Activated CD4-positive, alpha-beta T cell treated with anti-CD3 and anti-CD28 coated beads, Interleukin-2, Interleukin-6, amounts not matched to agents 100 ng/mL and 50 ng/mL, durations not matched to agents 16 hours and 8 hours (primary cell): ENCODE data around the gene PRPF4.
"Not testable (repeated sequence)": the region's sequence is repeated elsewhere in the genome, so short reads cannot be mapped to it uniquely, and the experiment has no call there.

Experiments used
- DNase-seq: peaks from one replicate; pipeline ENCODE4 v3.0.0-alpha.2; 2020

Gene PRPF4

DNA sequence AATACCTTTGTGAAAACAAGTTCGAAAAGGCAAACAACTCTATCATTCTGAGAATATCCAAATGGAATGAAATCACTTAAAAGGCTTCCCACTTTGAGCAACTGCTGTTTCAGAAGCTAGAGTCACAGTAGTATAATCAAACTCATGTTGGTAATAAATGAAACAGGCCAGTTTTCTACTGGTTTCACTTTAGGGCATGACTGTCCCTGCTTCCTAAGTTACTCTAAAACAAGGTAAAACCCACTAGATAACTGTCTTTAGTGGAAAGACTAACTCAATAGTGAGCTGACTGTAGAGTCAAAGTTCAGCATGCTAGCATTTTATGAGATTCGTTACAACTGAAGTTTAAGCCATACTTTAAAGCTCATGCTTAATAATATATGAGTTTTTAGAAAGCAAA lies 6.1 kb upstream of the PRPF4 start:
- peak; percentile 13 for DNase-seq

GRCh38 chr9:113269871-113270270 lies 5.6 kb upstream of the PRPF4 start:
- no peak for DNase-seq

- DNase-seq = peak; percentile 76
These were observed 843 bp upstream of the PRPF4 start for GRCh38 chr9:113274474-113275156.

DNA sequence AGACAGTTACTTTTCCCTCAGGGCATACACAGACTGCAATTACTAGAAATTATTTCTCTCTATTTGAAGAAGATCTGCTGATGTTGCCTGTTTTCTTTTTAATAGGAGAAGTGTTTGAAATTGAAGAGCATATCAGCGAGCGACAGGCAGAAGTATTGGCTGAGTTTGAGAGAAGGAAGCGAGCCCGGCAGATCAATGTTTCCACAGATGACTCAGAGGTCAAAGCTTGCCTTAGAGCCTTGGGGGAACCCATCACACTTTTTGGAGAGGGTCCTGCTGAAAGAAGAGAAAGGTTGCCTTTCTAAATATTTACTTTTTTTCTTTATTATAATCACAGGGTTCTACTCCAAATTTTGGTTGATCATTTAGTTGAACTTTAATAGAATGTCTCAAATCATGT lies 3.4 kb downstream of the PRPF4 start:
- no peak for DNase-seq

DNA sequence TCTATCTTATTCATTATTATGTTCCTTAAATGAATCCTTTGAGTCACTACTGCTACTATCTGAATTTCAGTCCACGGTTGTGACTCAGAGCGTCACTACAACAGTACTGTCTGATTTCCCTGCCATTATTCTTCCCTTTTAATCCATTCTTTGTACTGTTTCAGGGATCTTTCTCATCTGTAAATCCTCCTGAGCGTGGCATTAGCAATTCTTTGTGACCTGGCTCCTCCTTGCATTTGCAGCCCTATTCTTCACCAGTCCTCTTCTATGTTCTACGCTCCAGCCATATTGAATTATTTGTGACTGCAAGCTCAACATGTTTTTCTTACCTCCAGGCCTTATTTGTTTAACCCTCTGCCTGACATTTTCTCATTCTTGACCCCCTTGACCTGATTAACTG lies 5.9 kb downstream of the PRPF4 start:
- no peak for DNase-seq

DNA sequence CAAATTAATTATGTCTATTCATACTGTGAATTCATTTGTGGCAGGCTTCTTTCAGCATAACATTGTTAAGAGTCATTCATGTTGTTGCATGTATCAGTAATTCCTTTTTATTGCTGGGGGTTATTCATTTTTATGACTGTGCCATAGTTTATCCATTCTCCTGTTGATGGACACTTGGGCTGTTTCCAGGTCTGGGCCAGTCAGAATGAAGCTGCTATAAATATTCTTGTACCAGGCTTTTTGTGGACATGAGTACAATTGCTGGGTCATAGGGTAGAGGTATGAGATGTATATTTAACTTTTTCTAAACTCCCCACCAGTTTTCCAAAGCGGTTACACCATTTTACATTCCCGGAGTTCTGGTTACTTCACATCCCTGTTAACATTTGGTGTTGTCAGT lies 13.6 kb downstream of the PRPF4 start:
- no peak for DNase-seq

- DNase-seq = no peak
These were observed 14.7 kb downstream of the PRPF4 start for GRCh38 chr9:113290052-113290607.

GRCh38 chr9:113293285-113293878 lies 17.9 kb downstream of the PRPF4 start:
- peak; percentile 16 for DNase-seq

DNA sequence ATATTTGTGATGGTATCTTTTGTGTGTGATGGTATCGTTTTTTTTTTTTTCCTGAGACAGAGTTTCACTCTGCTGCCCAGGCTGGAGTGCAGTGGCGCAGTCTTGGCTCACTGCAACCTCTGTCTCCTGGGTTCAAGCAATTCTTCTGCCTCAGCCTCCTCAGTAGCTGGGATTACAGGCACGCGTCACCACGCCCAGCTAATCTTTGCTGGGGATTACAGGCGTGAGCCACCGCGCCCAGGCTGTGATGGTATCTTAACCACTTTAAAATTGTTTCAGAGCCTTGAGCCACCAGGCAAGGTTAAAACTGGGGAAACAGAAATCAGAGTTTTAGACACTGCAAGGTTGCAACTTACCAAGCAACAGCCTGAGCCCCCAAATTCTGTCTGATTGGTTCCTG lies 20.8 kb downstream of the PRPF4 start:
- DNase-seq = not testable (repeated sequence)

GRCh38 chr9:113296796-113297558 lies 21.5 kb downstream of the PRPF4 start:
- no peak for DNase-seq

DNA sequence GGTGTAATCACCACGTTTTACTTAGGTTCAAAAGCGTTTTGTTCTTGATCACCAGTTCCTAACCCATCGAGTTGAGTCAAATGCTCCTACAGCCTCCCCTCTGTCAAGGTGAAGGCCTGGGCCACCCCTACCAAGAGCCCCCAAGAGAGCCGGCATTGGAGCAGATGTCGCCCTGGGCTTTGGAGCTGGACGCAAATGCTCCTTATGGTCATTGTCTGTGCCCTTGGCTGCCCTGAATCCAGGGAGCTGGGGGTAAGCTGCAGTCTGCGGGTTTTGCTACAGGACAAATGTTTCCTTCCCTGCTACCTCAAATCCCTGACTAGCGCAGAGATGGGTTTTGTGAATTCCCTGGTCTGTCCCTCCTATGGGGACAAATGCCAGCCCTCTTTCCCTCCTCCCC lies 22.9 kb downstream of the PRPF4 start:
- DNase-seq = no peak

DNA sequence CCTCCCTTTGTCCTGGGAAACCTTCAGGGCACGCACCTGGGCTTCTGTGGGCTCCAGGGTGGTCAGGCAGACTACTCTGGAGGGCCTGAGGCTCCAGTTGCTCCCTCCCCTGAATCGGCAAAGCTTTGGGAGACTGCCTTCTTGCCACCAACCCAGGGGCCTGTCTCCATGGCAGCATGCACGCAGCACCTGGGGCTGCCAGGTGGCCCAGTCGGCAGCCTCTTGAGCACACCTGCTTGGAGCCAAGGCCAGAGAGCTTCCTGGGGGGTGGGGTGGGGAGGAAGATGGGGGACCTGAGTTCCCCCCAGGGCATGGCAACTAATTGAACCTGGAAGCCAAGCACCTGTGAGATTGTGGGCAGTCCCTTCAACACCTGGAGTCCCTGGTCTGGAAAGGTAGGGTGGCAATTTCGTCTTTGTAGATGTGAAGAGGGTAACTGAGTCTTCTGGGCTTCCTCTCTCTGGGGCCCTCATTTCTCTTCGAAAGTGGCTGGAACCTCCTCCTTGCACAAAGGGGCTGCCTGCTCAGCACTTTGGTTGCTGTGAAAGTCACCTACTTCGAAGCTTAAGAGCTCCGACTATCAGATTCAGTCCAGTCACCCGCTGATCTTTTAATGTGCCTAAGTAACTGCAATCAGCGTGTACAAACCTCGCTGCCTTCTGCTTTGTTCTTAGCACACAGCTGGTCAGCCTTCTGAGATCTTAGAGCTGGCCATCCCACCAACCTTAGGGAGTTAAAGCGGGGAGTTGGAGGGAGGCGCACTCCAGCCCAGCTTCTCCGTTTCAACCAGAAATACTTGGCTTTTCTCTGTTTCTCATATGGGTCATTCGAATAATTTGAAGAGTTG lies 23.7 kb downstream of the PRPF4 start:
- no peak for DNase-seq

DNA sequence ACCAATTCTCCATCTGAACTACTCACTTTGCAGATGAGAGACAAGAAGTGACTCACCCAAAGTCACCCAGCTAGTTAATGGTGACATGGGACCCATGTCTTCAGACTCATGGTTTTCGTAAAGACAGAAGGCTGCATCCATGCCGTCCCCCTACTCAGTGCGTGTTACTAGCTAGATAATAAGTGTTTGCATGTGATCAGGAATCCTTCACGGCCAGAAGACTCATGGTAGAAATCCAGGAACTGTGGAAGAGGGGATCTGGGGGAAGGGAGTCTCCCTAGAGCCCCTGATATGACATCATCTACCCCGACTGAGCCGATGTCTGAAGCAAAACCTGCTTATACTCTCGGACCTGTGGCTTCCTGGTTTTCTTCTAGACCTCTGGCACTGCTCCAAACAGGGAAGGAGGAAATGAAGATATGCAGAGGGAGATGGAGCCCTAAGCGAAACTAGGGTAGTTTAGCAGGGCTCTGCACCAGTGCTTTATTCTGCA lies 24.4 kb downstream of the PRPF4 start:
- no peak for DNase-seq

GRCh38 chr9:113301548-113301947 lies 26.1 kb downstream of the PRPF4 start:
- DNase-seq = no peak

GRCh38 chr9:113302792-113303418 lies 27.4 kb downstream of the PRPF4 start, which contains the start of gene RNF183:
Gene RNF183, minus strand, starts transcription at chr9:113303376. Its CDS starts 5,192 bp downstream, at chr9:113298184.
- DNase-seq = no peak

GRCh38 chr9:113306566-113306965 lies 31.1 kb downstream of the PRPF4 start:
- DNase-seq = no peak

DNA sequence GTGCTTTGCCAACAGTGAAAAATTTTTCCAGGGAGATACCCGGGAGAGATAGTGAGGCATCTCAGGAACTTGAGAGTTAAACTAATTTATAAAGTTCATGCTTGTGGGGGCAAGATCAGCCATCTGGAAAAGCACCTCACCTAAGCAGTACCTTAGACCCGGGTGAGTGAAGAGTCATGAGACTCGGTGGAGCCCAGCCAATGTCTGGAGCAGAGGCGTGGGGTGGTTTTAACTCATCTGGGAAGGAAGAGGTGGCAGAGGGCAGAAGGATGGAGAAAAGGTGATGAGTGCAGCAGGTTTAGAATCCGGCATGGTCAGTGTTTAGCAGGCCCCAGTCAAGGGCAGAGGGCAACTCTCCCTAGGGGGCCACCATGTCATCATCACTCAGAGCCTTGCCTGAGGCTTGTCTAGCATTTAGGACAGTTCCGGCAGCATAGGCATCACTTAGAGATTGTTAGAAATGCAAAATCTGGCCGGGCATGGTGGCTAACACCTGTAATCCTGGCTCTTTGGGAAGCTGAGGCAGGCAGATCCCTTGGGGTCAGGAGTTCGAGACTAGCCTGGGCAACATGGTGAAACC lies 32.0 kb downstream of the PRPF4 start:
- no peak for DNase-seq

- DNase-seq = peak; percentile 53
These were observed 33.9 kb downstream of the PRPF4 start for GRCh38 chr9:113309204-113309813.

- no peak for DNase-seq
These were observed 35.1 kb downstream of the PRPF4 start for GRCh38 chr9:113310538-113310937.

- no peak for DNase-seq
These were observed 36.5 kb downstream of the PRPF4 start for GRCh38 chr9:113311961-113312360.

DNA sequence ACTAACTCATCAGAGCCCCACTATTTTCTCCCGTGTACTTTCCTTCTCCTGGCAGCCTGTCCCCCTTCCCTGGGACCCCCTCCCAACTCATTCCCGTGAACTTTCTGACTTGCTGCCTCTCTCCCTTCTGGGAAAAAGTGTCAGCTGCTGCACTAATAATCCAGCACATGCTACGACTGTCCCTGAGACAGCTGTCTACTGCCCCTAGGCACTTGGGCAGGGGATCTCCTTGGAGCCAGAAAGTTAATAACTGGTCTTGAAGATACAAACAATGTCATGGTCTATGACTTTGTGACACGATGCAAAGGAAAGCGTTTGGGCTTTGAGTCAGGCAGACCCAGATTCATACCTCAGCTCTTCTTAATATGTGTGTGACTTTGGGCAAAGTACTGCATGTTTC lies 37.8 kb downstream of the PRPF4 start:
- DNase-seq = no peak
